Fibroblast of pulmonary artery (primary cell): ENCODE results near the gene TCF4.

Experiments
- DNase-seq: peaks from one replicate; pipeline ENCODE4 v3.0.0-alpha.2; 2010; ENCODE audit warnings: low read depth
- H3K4me3 ChIP-seq: replicated peaks from 2 replicates; pipeline ENCODE4 v1.5.1; 2011; ENCODE audit warnings: low read depth, mild to moderate bottlenecking, control low read depth, low read length, moderate library complexity
- TF ChIP-seq, protein P1 (sequence below): IDR thresholded peaks from 2 replicates; pipeline ENCODE4 v1.5.1; 2011; ENCODE audit warnings: mild to moderate bottlenecking, control low read depth, low read length, inconsistent platforms; ENCODE audit errors: missing control alignments

TCF4 gene

DNA sequence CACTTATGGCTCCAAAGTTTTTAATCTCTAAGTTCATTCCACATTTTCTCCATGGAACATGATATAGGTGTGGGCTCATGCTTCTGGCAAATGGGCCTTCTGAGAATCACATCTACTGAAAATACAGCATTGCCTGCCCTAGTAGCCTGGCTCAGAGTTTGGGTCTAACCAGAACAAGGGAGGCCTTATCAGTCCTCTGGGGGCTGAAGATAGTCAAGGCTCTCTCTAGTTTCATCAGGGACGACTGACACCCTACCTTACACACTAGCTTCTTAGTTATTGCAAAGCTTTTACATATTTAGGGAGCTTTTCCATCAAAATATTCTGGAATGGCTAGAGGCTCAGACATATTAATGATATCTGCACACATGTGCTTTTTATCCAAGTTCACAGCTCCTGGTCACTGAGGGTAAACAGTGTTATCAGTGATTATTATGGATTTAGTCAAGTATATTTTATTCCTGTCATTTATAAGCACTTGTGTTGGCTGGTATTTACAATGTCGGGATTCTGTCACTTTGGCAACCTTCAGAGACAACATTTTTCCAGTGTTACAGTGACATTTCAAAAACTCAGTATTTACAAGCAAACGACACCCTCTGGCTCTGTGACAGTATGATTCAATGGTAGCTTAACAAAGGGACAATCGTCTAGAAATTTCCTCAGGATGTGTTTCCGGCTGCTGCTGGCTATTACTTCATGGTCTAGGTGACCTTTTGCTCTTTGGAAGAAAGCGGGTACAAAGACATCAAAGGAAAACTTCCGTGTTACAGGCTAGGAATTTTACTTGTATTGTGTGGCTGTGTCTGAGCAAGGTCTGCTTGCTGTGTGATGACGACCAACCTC is 200.6 kb downstream of the TCF4 start:
- DNase-seq = peak; percentile 54
- no peak overlapping the region for H3K4me3 ChIP-seq
- TF ChIP-seq, protein P1, sequence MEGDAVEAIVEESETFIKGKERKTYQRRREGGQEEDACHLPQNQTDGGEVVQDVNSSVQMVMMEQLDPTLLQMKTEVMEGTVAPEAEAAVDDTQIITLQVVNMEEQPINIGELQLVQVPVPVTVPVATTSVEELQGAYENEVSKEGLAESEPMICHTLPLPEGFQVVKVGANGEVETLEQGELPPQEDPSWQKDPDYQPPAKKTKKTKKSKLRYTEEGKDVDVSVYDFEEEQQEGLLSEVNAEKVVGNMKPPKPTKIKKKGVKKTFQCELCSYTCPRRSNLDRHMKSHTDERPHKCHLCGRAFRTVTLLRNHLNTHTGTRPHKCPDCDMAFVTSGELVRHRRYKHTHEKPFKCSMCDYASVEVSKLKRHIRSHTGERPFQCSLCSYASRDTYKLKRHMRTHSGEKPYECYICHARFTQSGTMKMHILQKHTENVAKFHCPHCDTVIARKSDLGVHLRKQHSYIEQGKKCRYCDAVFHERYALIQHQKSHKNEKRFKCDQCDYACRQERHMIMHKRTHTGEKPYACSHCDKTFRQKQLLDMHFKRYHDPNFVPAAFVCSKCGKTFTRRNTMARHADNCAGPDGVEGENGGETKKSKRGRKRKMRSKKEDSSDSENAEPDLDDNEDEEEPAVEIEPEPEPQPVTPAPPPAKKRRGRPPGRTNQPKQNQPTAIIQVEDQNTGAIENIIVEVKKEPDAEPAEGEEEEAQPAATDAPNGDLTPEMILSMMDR = no peak

DNA sequence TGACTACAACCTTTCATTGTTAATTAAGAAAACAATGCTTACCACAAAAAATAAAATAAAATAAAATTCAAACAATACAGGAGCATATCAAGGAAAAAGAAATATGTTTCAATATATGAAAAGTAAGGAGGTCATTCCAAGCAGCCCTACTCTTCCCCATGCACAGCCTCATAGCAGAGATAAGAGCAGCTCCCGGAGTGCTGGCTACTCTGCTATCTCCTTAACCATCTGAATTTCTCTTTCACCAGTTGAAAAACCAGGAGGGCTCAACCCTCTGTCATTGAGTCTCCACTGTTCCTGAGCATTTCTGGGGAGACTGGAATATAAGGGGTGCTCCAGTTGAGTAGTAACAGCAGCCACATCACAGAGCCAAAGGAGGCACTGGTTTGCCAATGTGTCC is 201.4 kb downstream of the TCF4 start:
- TF ChIP-seq, protein P1 = no peak
- no peak for DNase-seq
- no peak overlapping the region for H3K4me3 ChIP-seq

DNA sequence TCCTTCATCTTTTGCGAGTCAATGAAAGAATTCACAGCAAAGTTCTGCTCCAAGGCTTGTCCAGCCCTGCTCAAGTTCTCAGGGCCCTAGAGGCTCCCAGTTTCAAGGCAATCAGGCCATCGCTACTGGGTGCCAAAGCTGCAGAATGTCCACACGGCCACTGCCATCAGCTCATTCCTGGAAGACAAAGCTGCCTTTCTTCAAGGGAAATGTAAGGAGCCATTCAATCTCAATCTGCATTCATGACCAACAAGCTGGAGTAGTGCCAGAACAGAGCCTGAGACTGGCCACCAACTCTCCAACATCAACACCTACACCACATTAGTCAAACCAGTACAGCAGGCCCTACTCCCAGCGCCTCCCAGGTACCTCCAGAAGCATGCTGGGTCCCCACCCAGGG is 202.2 kb downstream of the TCF4 start:
- DNase-seq = no peak
- H3K4me3 ChIP-seq = no peak overlapping the region
- TF ChIP-seq, protein P1 = no peak

DNA sequence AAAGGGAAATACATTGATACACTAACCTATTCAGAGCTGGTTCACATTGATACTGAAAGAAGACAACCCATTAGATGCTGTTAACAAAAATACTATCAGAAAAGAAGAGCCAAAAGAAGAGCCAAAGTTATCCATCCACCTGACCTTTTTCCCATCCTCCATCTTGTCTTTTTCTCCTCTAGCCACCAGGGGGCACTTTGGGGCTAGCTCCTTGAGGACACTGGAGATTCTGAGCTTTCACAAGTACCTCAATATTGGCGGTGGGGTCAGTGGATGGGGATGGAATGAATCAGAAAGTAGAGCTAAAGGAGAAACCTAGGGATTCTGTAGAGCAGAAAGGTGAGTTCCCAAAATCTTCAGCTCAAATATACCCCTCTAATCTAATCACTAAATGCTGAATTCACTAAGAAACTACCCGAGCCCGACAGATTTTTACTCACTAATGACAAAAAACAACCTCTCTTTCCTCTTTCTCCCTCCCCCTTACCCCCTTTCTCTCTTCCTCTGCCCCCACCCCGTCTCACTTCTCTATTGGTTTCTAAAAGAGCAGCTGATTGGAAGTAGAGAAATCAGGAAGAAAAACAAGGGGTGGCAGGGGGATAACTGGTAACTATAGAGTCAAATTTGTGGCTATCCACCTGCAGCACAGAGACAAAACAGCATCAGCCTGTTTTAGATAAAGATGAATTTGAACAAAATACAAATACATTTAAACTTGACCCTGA is 203.3 kb downstream of the TCF4 start:
- peak; percentile 73 for DNase-seq
- TF ChIP-seq, protein P1 = peak; percentile 84
- H3K4me3 ChIP-seq = no peak overlapping the region

DNA sequence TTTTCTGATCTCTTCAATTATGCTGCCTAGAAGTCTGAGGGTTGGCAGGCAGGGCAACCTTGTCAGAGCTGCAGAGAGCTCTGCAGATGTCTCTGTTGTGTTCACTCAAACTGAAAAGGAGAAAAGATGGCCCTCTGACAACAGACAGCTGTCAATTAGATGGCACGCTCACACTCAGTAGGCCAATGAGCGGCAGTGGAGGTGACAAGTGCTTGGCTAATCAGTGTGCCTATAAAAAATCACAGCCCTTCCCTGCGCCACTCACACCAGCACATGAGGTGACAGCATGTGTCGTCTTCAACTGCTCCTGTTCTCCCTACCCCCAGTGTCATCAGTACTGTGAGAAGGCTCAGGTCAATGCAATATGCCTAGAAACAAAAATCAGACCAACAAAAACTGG is 203.9 kb downstream of the TCF4 start:
- no peak overlapping the region for H3K4me3 ChIP-seq
- TF ChIP-seq, protein P1 = no peak
- no peak for DNase-seq

DNA sequence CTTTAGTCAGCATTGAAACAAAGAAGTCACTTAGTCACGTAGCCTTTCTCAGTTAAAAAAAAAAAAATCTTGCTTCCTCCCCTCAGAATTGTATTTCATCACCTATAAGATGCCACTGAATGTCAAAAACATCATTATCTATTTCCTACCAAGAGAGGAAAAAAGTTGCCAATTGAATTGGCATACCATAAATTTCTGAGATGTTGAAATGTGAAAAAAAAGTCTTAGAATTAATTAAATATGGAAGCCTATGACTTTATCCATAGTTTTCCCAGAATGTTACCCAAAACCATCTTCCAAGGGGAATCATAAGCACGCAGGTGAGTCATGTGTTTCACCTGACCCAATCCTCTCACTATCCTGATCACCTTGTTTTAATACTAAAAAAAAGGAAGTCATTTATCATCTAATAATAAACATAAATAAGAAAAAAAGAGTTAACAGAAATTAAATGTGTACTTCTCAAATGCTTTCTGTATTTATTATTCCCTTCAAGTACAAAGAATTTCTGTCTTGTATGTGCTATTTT is 205.7 kb downstream of the TCF4 start:
- DNase-seq = no peak
- TF ChIP-seq, protein P1 = no peak
- H3K4me3 ChIP-seq = no peak overlapping the region
